Testis (tissue), 2 donors: ENCODE results near the gene NMRAL1.

Experiments used
- CTCF ChIP-seq, 3 experiments: fragments of 450-650 bp in 2 of 3; fragments of 200-600 bp in 1 of 3; sonication (generic) in 1 of 3; IDR thresholded peaks; one replicate each; pipeline ENCODE4 v1.5.1; 2016 to 2019; ENCODE audit warnings: antibody characterized with exemption in 3 of 3, mild to moderate bottlenecking in 2 of 3, moderate library complexity in 1 of 3
- POLR2A ChIP-seq: fragments of 450-650 bp; IDR thresholded peaks from one replicate; pipeline ENCODE4 v1.6.1; 2017; ENCODE audit warnings: antibody characterized with exemption, mild to moderate bottlenecking, moderate library complexity

GRCh38 chr16:4475880-4476788, 1.7 kb upstream of the NMRAL1 start, which contains the start of gene HMOX2:
- TF ChIP-seq POLR2A = peak; percentile 79
- no peak for TF ChIP-seq CTCF (IDR thresholded peaks at IDR 0.05)
